Measurements from ENCODE around the gene RRP8.

DNA sequence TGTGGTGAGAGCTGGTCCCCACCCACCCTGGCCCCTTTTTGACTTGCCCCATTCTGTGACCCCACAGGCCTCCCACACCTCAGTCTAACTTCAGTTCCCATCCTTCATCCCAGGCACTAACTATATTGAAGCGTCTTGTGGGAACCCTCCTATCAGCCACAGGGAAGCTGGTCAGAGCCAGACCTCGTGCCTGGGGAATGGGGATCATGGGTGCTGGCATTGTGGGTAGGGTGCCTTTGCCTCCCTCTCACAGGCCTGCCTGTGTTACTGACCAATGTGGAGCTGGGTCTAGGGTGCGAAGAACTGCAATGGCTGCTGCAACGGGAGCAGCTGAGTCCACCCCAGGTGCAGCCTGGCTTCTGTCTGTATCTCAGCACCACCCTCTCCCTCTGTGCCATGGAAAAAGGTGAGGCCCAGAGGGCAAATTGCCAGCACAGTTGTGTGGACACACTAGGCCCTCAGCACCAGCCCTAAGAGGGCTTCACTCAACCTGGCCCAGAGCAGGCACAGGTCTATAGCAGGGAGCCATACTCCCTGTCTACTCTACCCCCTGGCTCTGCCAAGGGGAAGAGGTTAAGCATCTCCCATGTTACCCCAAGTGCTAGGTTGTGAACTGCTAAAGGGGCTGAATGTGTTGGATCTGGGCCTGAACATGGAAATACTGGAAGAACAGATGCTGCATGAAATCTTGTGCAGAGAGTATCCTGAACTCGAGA is 37.3 kb downstream of the RRP8 start:
- TF ChIP-seq, protein P1, sequence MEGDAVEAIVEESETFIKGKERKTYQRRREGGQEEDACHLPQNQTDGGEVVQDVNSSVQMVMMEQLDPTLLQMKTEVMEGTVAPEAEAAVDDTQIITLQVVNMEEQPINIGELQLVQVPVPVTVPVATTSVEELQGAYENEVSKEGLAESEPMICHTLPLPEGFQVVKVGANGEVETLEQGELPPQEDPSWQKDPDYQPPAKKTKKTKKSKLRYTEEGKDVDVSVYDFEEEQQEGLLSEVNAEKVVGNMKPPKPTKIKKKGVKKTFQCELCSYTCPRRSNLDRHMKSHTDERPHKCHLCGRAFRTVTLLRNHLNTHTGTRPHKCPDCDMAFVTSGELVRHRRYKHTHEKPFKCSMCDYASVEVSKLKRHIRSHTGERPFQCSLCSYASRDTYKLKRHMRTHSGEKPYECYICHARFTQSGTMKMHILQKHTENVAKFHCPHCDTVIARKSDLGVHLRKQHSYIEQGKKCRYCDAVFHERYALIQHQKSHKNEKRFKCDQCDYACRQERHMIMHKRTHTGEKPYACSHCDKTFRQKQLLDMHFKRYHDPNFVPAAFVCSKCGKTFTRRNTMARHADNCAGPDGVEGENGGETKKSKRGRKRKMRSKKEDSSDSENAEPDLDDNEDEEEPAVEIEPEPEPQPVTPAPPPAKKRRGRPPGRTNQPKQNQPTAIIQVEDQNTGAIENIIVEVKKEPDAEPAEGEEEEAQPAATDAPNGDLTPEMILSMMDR (IDR thresholded peaks at IDR 0.05): no peak
- TF ChIP-seq POLR2A (IDR thresholded peaks at IDR 0.05): no peak
